Erythroblast (primary cell): ENCODE data around the gene DHRS1.

Experiments used
- DNase-seq, 2 experiments: peaks; one replicate each; lab custom pipeline; 2025; lab: John Stamatoyannopoulos, UW
- GATA1 ChIP-seq: IDR thresholded peaks from 2 replicates; pipeline ENCODE4 v1.6.1; 2011; ENCODE audit warnings: low read depth, mild to moderate bottlenecking, control low read depth, low read length, moderate library complexity
- POLR2A ChIP-seq: IDR thresholded peaks from 2 replicates; pipeline ENCODE4 v1.6.1; 2011; ENCODE audit warnings: mild to moderate bottlenecking, low read length

DHRS1 gene

DNA sequence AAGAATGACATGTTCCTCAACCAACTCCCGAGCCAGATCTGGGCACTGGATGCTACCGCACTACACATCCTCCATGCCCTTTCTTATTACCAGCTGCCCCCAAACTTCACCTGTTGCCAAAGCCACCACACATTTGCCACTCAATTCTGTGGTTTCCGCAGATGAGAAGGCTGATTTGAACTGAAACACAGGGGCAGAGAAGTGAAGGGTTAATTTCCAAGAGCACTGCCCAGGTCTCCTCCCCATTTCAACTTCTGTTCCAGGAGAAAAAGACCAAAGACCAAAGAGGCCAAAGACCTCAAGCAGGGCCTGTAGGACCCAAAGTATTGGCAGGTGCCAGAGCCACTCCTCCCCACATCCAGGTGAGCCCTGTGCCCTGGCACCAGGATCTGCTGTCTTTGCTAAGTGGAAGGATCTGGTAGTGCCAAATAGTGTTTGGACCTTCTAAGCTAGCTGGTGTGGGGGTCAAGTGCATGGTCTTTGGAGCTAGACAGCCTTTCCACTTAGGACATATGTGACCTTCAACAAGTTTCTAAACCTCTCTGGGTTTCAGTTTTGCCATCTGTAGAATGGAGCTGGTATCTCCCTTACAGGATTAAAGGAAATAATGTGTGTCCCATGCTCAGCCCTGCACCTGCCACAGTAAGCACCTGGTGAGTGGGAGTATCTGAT, 8.0 kb downstream of the DHRS1 start:
- no peak for DNase-seq
- TF ChIP-seq GATA1 (no peak), POLR2A (no peak)

DNA sequence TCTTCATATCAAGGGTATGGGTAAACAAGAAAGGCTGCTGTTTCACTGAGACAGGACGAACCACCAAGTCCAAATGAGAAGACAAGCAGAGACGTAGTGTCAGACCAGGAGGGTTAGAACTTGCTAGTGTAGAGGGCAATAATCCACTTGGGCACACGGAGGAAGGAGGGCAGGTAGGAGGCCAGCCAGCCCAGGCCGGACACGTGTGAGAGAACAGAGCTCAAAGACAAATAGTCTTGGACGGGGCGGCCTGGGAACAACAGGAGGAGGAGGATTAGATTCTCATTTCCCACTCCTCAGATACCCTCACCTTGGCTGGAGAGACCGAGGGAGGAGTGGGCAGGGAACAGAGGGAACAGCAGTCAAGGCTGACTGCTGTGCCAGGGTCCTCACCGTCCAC, 8.8 kb downstream of the DHRS1 start:
- no peak for DNase-seq
- TF ChIP-seq GATA1 (no peak), POLR2A (no peak)

DNA sequence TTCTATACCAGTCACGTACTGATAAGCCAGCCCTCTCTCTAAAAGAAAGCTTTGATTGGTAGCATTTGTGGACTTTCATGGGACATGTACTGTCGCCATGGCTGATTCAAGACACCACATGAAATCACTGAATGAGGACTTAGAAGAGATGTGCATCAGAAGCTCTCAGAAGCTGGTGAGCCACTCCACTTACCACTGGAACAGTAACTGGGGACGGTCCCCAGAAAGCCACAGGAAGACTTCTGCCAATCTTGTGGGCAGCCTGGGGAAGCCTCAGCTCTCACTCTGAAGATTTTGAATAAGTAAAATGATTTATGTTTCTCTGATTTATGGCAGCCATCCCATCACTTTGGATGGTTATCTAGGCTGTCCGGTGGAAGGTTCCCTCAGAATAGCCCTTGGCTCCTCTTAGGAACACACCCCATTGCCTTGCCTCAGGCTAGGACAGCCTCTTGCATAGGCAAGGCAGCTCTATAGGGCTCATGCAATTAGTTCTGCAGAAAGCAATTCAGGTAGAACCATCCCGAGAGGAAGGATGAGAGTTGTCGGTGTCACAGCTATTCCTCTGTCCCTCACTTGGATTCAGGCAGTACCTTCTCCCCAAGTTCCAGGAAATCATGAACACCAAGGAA, 9.8 kb downstream of the DHRS1 start:
- TF ChIP-seq GATA1 (no peak), POLR2A (no peak)
- no peak for DNase-seq

DNA sequence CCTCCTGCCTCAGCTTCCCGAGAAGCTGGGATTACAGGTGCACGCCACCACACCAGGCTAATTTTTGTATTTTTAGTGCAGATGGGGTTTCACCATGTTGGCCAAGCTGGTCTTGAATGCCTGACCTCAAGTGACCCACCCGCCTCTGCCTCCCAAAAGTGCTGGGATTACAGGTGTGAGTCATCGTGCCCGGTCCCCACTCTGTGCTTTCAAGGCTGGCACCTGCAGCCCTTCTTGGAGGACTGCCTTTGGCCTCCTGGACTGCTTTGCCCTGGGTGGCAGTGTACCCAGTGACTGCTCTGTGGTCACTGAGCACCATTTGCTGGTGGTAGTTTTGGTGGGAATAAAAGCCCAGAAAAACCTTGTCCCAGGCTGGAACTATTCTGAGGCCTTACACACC, 12.6 kb downstream of the DHRS1 start:
- no peak for TF ChIP-seq POLR2A
- no peak for TF ChIP-seq GATA1
- no peak for DNase-seq

DNA sequence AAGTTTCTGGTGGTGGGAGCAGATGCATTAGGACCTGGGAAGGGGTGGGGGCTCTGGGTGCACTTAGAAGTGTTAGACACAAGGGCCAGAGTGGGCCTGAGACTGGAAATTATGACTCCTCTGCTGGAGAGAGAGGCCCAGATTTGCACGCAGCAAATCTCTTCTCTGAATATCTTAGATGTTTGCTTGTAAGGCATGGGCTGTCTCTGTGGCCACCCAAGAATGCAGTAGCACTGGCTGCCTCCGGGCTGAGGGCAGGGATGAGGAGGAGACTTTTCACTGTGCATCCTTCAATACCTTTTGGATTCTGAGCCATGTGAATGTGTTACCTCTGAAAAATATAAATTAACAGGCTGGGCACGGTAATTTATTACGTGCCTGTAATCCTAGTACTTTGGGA, 14.2 kb downstream of the DHRS1 start:
- DNase-seq: no peak
- no peak for TF ChIP-seq POLR2A
- TF ChIP-seq GATA1: no peak

DNA sequence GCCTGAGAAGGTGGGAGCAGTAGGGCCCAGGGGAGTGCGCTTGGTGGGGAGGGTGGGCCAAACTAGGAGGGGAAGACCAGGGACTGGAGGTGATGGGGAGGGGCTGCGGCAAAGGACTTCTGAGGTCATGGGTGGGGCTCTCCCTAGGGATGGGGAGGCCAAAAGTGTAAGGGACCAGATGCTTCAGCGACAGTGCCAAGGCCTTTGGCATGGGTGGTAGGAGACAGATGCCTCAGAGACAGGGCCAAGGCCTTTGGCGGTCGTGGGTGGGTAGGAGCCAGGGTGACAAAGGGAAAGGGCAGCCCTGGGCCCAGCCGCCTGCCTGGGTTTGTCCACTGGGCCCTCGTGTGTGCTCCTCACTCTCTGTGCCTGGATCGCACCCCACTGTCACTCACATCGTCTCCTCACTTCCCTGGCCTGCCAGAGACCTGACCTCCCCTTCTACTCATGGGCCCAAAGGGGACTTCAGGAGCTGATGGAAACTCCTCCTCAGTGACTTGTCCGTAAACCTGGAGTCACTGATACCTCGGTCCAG, 15.0 kb downstream of the DHRS1 start:
- TF ChIP-seq POLR2A (no peak), GATA1 (no peak)
- DNase-seq: no peak

DNA sequence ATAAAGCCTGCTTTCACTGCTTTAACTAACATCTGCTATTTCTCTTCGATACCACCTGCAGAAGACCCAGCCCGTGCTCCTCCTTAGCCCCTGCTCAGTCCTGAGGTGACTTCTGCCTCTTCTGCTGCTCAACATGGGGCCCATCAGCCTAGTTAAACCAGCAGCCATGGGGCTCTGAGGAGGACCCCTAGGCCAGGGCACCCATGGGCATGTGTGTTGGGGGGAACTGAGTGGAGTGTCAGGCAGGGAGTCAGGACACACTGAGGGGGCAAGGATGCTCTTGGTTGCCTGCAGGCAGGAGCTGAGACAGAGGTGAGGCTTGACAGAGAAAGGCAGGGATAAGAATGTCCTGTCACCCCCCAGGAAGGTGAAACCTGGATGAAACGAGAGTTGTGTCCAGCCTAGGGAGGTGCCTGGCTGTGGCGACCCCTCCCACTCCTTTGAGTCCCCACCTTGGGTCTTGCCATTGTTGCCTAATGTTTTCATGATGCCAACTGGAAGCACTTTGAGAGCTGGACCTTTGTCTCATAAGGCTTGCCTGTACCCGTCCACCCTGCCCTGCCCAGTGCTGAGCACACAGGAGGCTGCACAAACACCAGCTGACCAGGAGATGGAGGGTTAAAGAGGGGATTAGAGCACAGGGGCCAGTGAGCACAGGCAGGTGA, 15.7 kb downstream of the DHRS1 start:
- no peak for DNase-seq
- TF ChIP-seq GATA1: no peak
- TF ChIP-seq POLR2A: no peak

DNA sequence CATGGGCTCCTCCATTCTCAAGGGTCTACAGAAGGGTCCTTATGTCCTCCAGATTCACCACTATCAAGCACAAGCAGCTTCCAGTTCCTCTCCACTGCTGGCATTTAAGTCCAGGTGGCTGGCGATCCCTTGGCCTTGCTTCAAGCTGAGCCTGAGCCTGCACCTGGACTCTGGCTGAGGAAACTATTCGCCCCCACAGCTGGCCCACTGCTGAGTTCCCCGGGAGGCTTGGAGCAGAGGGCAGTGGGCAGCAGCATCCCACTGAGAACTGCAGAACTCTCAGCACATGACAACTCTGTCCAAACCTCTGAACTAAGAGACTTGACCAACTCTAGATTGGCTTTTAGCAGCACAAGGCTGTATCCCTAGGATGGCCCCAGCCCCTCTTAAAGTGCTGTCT, 16.8 kb downstream of the DHRS1 start:
- DNase-seq: no peak
- TF ChIP-seq GATA1: no peak
- no peak for TF ChIP-seq POLR2A

DNA sequence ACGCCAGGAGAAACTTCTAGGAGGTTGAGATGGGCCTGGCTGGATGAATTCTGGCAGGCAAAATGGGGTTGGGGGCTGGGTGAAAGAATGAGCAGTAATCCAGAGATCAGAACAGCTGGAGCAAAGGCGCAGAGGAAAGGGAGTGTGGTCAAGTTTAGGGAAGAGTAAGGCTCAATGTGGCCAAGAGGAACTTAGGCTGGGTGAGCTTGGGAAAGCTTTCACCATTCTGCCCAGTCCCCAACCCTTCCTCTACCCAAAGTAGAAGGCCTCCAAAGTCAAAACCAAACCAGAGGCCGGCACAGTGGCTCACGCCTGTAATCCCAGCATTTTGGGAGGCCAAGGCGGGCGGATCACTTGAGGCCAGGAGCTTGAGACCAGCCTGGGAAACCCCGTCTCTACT, 17.9 kb downstream of the DHRS1 start:
- TF ChIP-seq POLR2A (no peak), GATA1 (no peak)
- no peak for DNase-seq

DNA sequence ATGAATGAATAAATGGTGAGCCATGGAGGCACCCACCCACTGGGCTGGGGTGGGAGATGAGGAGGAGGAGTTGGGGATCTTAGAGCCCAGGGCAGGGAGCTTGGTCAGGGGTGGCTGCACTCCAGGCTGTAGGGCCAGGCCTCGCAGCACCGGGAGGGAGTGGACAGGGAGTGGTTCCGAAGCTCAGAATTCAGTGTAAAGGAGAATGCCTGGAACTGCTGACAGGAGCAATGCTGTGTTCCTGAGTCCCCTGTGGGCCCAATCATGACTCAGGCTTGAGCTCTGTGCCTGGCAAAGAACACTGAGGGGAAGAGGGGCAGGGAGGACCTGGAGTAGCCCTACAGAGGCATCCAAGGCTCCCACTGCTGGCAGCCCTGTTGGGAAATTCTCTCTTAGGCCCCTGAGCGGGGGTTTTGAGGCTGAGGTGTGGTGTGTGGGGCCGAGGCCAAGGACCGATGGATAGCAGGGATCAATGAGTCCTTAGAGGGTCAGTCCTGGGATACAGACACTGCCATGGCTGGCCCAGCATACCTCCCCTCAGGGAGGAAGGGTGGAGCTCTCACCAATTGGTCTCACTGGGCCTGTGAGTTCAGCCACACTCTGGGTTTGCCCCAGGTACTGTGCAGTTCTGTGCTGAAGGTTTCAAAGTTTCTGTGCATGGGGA, 18.7 kb downstream of the DHRS1 start:
- no peak for DNase-seq
- TF ChIP-seq POLR2A: no peak
- no peak for TF ChIP-seq GATA1

DNA sequence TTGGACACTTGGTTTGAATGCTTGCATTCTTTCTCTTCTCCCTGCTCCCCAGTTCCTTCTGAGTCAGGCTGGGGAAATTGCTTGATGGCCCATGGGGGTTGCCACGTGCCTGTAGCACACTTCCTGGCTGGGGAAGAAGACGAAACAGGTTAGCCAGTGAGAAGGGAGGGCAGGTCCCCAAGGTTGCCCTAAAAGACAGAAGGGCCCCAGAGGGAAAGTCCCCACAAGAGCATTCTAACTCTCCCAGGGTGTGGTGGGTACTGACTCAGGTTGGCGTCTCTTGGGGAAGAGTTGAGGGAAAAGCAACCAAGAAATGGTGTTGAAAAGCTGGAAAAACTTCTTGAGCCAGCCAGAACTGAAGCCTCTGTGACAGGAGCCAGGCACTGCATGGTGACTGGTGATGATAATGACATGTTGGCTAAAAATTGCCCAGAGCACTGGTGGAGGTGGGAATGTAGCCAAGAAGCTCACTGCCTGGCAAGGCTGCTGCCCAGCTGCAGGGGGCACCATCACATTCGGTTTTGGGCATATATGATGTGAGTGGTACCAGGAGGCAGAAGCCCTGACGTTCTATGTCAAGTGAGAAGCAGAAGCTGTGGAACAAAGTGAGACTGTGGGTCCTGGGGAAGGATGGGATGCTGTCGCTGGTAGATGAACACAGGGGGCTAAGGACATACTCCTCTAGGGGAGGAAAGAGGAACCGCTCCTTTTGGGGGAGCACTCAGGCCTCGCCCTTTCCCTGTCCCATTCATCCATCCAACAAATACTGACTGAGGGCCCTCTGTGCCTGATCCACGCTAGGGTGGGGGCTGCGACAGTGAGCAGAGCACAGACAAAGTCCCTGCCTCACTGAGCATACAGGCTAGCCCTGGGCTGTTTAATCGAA, 20.0 kb downstream of the DHRS1 start:
- no peak for DNase-seq
- TF ChIP-seq POLR2A (no peak), GATA1 (no peak)

DNA sequence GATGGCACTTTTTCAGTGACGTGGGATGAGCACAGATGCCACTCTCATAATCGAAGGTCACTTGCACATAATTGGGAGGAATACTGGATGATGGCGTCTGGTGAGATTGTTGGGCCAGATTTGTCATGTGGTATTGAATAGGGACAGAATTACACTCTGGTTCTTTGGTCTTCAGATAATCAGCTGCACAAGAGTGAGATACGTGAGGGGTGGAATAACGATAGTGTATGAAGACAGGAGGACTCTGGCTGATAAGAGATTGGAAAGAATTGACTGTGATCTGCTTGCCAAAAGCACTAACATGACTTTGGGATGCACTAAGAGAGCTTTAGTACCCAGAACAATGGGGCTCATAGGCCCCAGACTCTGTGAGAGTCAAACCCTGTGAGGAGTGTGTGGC, 21.2 kb downstream of the DHRS1 start:
- peak in 1 of 2 experiments; percentile 64 for DNase-seq
- TF ChIP-seq POLR2A (no peak), GATA1 (no peak)
